NB4 (cell line): Measurements from ENCODE around the gene PPP1R12B.
"Not testable (repeated sequence)": the region's sequence is repeated elsewhere in the genome, so short reads cannot be mapped to it uniquely, and the experiment has no call there.

Experiments
- CTCF ChIP-seq: IDR thresholded peaks from one replicate; pipeline ENCODE4 v1.5.1; 2012; ENCODE audit warnings: low read depth, low read length
- MYC ChIP-seq: IDR thresholded peaks from 2 replicates; pipeline ENCODE4 v1.6.1; 2011; ENCODE audit warnings: low read depth, low read length

DNA sequence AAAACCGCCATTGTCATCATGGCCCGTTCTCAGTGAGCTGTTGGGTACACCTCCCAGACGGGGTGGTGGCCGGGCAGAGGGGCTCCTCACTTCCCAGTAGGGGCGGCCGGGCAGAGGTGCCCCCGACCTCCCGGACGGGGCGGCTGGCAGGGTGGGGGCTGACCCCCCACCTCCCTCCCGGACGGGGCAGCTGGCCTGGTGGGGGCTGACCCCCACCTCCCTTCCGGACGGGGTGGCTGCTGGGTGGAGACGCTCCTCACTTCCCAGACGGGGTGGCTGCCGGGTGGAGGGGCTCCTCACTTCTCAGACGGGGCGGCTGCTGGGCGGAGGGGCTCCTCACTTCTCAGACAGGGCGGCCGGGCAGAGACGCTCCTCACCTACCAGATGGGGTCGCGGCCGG, 103.1 kb downstream of the PPP1R12B start:
- TF ChIP-seq CTCF, MYC: not testable (repeated sequence)
